ENCODE results near the gene BBS9. TPM values are rescaled to one million over a fixed set of nuclear protein-coding genes. Genes with fewer than 3 reads are reported as not detected.

Gene BBS9
- total and polyA plus RNA-seq, 2 donors: 7.3 to 72.8 TPM

DNA sequence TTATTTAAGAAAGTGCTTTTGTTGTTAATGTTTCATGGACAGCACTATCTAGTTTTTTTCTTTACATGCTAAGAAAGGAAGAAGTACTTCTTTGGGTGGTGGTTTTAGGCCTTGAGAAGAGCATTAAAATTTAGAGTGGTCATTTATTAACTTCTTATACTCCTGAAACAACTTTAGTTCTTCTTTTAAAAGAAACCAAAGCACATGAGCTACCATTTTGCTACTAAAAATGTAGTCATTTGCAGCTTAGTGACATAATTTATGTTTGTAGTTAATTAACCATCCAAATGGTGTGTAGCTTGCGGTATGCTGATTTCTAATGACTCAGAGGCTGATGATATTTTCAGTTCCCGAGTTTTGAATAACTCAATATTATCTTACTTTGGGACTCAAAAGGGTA is 207.5 kb downstream of the BBS9 start:
- no peak overlapping the region for H3K27ac ChIP-seq (ENCODE audit: low read depth)
- H3K36me3 ChIP-seq (ENCODE audit: insufficient read depth): no peaks in the 10 kb centered on the region
- no peak overlapping the region for H3K4me3 ChIP-seq (ENCODE audit: low read depth, low read length)
- WGBS: 95% methylated on average over 2 of the region's 2 CpGs
- no peak for DNase-seq (ENCODE audit: extremely low spot score)
- H3K4me1 ChIP-seq (ENCODE audit: insufficient read depth): no peaks in the 10 kb centered on the region

DNA sequence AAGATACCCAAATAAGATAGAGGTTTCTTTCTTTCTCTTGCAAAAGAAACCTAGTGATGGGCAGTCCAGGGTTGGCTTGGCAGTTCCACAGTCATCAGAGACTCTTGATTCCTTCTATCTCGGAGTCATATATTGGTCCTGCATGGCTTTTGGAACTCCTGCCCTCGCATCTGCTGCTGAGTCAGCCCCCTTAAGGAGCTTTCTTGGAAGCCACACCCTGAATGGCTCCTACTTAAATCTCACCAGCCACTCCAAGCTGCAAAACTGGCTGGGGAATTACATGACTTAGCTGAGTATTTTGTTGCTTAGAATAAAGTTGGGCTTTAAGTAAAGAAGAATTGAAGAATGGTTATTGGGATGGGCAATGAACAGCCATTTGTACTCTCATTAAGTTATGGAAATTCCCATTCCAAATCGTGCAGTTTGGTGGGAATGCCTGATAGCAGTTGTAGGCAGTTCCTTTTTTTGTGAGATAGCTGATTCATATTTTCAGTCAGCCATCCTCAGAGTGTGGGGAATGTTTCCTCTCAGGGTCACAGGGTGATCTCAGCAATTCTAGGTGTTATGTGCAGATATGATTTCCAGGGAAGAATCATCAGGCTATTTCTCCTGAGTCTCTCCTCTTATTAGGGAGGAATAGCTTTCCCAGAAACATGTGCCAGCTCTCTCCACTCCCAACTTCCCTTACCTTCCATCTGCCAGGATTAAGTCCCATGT is 209.9 kb downstream of the BBS9 start:
- no peak for DNase-seq (ENCODE audit: extremely low spot score)
- H3K27ac ChIP-seq (ENCODE audit: low read depth): no peak overlapping the region
- H3K4me1 ChIP-seq (ENCODE audit: insufficient read depth): no peaks in the 10 kb centered on the region
- H3K4me3 ChIP-seq (ENCODE audit: low read depth, low read length): no peak overlapping the region
- H3K36me3 ChIP-seq (ENCODE audit: insufficient read depth): no peaks in the 10 kb centered on the region
- WGBS: 84% methylated on average over 3 of the region's 3 CpGs

DNA sequence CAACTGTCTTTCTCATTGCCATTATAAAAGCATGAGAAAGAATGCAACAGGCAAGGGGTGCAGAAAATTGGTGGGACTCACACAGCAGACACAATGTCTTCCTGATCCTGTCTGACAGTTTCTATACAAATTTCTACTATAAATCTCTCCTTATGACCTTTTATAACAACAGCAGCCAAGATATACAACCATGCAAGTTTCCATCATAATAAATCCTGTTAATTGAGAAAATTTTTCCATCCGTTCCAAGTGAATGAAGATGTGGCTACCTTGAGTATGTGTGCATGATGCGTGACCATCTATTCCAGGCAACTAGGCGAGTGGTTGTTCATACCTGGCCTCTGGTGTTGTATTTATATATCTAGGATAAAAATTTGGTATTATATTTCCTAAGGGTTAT is 216.7 kb downstream of the BBS9 start:
- 94% methylated on average over 3 of the region's 3 CpGs for WGBS
- Histone ChIP-seq H3K27ac (ENCODE audit: low read depth) (no peak overlapping the region), H3K36me3 (ENCODE audit: insufficient read depth) (peaks cover 1% of the 10 kb centered on the region), H3K4me3 (ENCODE audit: low read depth, low read length) (no peak overlapping the region), H3K4me1 (ENCODE audit: insufficient read depth) (no peaks in the 10 kb centered on the region)
- DNase-seq (ENCODE audit: extremely low spot score): no peak

DNA sequence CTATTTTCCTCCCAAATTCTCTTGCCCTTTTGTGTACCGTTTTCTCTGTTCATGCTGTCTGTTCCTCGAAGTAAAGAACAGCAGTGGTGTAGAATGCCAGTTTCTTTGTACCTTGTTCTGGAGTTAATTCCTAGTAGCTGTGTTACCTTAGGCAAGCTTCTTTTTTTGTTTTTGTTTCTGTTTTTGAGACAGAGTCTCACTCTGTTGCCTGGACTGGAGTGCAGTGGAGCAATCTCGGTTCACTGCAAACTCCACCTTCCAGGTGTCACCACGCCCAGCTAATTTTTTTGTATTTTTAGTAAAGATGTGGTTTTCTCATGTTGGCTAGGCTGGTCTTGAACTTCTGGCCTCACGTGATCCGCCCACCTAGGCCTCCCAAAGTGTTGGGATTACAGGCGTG is 221.2 kb downstream of the BBS9 start:
- H3K4me1 ChIP-seq (ENCODE audit: insufficient read depth): no peaks in the 10 kb centered on the region
- no peak overlapping the region for H3K27ac ChIP-seq (ENCODE audit: low read depth)
- peaks cover 1% of the 10 kb centered on the region for H3K36me3 ChIP-seq (ENCODE audit: insufficient read depth)
- no peak overlapping the region for H3K4me3 ChIP-seq (ENCODE audit: low read depth, low read length)
- DNase-seq (ENCODE audit: extremely low spot score): no peak
- WGBS: 96% methylated on average over 7 of the region's 7 CpGs

DNA sequence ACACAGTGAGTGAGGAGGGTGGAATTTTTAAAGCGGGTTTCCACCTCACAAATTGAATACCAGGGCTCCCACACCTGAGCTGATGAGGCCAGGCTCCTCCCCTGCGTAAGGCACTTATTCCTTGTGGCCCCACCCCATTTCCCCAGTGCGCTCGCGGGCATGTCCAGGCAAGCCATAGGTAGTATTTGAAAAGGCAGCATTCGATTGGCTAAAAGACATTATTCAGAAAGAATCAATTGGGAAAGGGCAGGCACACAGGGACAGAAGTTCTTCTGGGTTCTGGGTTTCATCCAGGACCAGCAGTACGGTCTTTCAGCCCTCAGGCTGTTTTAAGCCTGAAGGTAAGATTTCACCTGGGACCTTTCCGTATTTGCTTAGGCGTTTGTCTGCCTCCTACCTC is 222.3 kb downstream of the BBS9 start:
- no peaks in the 10 kb centered on the region for H3K4me1 ChIP-seq (ENCODE audit: insufficient read depth)
- H3K27ac ChIP-seq (ENCODE audit: low read depth): no peak overlapping the region
- no peak for DNase-seq (ENCODE audit: extremely low spot score)
- H3K4me3 ChIP-seq (ENCODE audit: low read depth, low read length): no peak overlapping the region
- H3K36me3 ChIP-seq (ENCODE audit: insufficient read depth): peaks cover 1% of the 10 kb centered on the region
- WGBS: 98% methylated on average over 9 of the region's 9 CpGs

DNA sequence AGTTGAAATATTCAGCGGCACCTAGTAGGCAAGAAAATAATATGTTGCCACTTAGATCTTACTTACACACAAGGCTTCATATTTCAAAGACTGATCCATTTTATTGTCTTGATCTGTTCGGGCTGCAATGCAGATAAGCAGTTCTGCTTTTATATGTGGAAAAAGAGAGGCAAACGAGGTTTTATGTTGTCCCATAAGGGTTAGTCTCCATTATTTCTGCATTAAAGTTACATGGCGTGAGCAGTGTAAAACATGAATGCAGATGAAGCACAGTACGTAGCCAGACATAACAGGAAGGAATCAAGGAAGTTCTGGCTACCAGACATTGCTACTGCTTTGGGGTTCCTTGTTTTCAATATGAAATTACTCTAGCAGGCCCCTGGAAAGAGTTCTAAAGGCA is 224.8 kb downstream of the BBS9 start:
- 82% methylated on average over 5 of the region's 5 CpGs for WGBS
- H3K27ac ChIP-seq (ENCODE audit: low read depth): no peak overlapping the region
- peaks cover 1% of the 10 kb centered on the region for H3K36me3 ChIP-seq (ENCODE audit: insufficient read depth)
- H3K4me1 ChIP-seq (ENCODE audit: insufficient read depth): no peaks in the 10 kb centered on the region
- no peak for DNase-seq (ENCODE audit: extremely low spot score)
- H3K4me3 ChIP-seq (ENCODE audit: low read depth, low read length): no peak overlapping the region

DNA sequence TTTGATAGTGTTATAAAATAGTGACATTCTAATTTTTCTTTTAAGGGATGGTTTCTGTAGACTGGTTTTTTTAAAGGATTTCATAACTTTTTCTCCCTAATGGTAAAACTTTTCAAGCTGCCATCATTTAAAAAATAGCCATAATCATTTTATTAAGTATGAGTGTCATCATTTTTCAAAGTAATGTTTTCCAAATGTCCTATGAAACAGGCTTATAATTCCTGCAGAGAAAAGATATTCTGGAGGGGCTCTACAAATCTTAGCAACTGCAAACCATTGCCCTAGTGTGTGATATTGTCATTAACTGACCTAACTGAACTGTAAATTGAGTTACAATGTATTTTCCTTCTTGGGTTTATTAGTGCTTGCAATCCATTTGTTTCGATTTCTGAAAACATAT is 226.0 kb downstream of the BBS9 start:
- Histone ChIP-seq H3K4me3 (ENCODE audit: low read depth, low read length) (no peak overlapping the region), H3K4me1 (ENCODE audit: insufficient read depth) (no peaks in the 10 kb centered on the region), H3K36me3 (ENCODE audit: insufficient read depth) (peaks cover 1% of the 10 kb centered on the region), H3K27ac (ENCODE audit: low read depth) (no peak overlapping the region)
- DNase-seq (ENCODE audit: extremely low spot score): no peak
- WGBS: 100% methylated on average over 1 of the region's 1 CpG

DNA sequence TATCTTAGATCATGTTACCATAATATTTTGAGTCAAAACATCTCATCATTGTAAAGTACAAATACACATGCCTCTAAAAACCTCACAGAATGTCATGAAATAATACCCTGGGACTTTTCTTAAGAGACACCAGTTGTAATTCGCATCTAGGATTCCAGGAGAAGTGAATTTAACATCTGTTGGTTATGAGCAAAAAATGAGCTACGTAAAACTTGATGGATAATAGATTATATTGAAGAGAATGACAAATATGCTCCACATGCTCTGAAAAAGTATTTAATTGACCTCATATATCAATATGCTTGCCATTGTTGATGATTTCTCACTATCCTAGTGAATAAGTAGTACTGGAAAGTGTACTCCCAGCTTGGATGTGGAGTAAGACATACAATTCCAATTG is 227.0 kb downstream of the BBS9 start:
- Histone ChIP-seq H3K27ac (ENCODE audit: low read depth) (no peak overlapping the region), H3K4me1 (ENCODE audit: insufficient read depth) (no peaks in the 10 kb centered on the region), H3K36me3 (ENCODE audit: insufficient read depth) (no peaks in the 10 kb centered on the region), H3K4me3 (ENCODE audit: low read depth, low read length) (no peak overlapping the region)
- WGBS: 98% methylated on average over 2 of the region's 2 CpGs
- DNase-seq (ENCODE audit: extremely low spot score): no peak

DNA sequence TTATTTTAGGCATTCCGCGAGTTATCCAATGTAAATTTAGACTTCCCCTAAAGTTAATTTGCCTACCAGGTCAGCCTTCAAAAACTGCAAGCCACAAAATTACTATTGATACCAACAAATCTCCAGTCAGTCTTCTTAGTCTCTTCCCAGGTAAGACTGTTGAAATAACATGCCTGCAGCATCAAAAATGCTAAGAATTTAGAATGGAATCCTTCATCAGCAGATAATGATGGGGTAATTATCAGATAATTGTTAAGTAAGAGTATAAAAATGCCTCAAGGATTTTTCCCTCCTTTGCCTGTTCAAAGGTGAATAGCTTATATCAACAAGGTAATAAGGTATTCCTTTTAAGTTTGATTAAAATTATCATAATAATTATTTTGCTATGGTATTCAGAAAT is 228.5 kb downstream of the BBS9 start:
- H3K27ac ChIP-seq (ENCODE audit: low read depth): no peak overlapping the region
- H3K36me3 ChIP-seq (ENCODE audit: insufficient read depth): no peaks in the 10 kb centered on the region
- WGBS: 93% methylated on average over 2 of the region's 2 CpGs
- no peaks in the 10 kb centered on the region for H3K4me1 ChIP-seq (ENCODE audit: insufficient read depth)
- no peak overlapping the region for H3K4me3 ChIP-seq (ENCODE audit: low read depth, low read length)
- DNase-seq (ENCODE audit: extremely low spot score): no peak

DNA sequence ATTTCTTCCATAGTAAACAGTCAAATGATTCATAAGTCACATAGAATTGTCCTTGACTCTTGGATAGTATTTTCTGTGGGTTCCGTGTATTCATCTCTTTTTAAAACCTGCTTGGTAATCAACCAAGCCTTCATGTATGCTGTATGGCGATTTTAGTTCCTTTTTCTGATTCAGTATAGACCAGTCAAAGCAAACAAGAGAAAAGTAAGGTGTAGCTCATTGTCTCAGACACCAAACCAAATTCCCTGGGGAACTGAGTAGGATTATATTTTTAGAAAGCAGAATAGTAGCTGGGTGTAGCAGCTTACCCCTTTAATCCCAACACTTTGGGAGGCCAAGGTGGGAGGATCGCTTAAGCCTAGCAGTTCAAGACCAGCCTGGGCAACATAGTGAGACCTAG is 240.5 kb downstream of the BBS9 start:
- 97% methylated on average over 3 of the region's 3 CpGs for WGBS
- H3K4me1 ChIP-seq (ENCODE audit: insufficient read depth): no peaks in the 10 kb centered on the region
- no peak overlapping the region for H3K27ac ChIP-seq (ENCODE audit: low read depth)
- DNase-seq (ENCODE audit: extremely low spot score): no peak
- no peak overlapping the region for H3K4me3 ChIP-seq (ENCODE audit: low read depth, low read length)
- no peaks in the 10 kb centered on the region for H3K36me3 ChIP-seq (ENCODE audit: insufficient read depth)

DNA sequence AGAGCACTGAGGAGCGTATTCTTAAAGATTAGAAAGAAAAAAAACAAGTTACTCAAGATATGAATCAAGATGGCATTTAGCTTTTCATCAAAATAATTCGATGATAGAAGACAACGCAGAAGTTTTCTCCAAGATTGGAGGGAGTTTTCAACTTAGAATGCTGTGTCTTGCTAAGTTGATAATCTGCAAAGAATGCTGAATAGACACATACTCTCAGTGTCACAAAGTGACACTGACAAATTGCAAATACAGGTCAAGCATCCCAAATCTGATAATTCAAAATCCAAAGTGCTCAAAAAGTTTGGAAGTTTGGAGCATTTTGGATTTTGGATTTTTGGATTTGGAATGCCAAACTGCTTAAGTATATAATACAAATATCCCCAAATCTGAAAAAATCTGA is 243.8 kb downstream of the BBS9 start:
- 93% methylated on average over 3 of the region's 3 CpGs for WGBS
- Histone ChIP-seq H3K27ac (ENCODE audit: low read depth) (no peak overlapping the region), H3K4me3 (ENCODE audit: low read depth, low read length) (no peak overlapping the region), H3K36me3 (ENCODE audit: insufficient read depth) (no peaks in the 10 kb centered on the region), H3K4me1 (ENCODE audit: insufficient read depth) (no peaks in the 10 kb centered on the region)
- DNase-seq (ENCODE audit: extremely low spot score): no peak

DNA sequence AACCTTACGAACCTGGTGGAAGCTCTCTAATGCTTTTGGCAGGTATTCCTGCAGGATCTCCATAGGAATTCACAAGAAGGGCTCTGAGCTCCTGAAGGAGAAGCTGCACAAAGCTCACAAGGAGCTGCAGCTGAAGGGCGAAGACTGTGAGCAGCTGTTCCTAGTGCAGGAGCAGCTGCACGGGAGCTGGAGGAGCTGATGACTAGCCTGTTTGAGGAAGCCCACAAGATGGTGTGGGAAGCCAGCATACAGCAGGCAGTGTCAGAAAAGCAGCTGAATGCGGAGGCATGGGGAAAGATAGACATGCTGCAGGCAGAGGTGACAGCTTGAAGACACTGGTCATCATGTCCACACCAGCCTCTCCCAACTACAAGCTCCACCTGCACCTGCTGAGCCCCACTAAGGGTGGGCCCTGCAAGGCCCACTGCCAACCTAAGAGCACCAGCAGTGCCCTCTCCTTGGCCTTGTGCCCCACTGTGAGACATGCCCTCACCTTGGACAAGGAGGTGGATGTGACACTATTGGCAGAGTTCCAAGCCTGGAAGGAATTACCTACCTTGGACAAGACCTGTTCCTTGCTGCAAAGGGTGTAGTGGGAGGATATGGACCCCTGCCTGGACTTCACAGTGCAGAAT is 250.6 kb downstream of the BBS9 start:
- WGBS: 94% methylated on average over 4 of the region's 4 CpGs

DNA sequence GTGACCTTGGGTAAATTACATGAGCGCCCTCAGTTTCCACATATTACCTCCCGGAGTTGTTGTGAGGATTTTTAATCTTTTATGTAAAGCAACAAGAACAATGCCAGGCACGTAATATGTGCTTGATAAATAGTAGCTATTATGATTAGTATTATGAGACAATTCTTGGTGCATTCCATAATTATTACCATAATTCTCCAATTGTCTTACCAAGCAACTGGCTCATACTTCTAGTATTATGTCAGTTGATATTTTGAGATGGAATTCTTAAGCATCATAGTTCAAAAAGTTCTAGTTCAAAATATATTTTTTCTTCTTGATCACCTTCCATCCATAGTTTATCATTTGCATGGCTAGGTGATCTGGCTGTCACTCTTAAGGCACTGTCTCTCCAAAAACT is 259.0 kb downstream of the BBS9 start:
- WGBS: 92% methylated on average over 3 of the region's 3 CpGs

More for the DNA sequence above, 250.6 kb downstream of the BBS9 start:
- Histone ChIP-seq H3K4me3 (ENCODE audit: low read depth, low read length) (no peak overlapping the region), H3K36me3 (ENCODE audit: insufficient read depth) (no peaks in the 10 kb centered on the region), H3K27ac (ENCODE audit: low read depth) (no peak overlapping the region), H3K4me1 (ENCODE audit: insufficient read depth) (no peaks in the 10 kb centered on the region)
- no peak for DNase-seq (ENCODE audit: extremely low spot score)

DNA sequence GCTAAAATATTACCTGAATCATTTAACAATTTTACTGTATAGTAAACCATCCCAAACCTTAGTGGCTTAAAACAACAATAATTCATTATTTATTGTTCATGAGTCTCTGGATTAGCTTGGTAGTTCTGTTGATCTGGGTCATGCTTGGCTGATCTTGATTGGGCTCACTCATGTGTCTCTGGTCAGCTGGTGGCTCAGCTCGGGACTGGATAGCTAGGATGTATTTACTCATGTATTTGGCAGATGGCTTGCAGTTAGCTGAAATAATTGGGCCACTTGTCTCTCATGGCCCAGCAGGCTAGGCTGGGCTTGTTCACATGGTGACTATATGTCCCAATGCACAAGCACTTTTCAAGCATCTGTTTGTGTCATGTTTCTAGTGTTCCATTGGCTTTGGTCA is 262.8 kb downstream of the BBS9 start:
- no peak for DNase-seq (ENCODE audit: extremely low spot score)
- Histone ChIP-seq H3K4me3 (ENCODE audit: low read depth, low read length) (no peak overlapping the region), H3K4me1 (ENCODE audit: insufficient read depth) (no peaks in the 10 kb centered on the region), H3K27ac (ENCODE audit: low read depth) (no peak overlapping the region), H3K36me3 (ENCODE audit: insufficient read depth) (no peaks in the 10 kb centered on the region)
- WGBS: 78% methylated on average over 1 of the region's 1 CpG

More for the DNA sequence above, 259.0 kb downstream of the BBS9 start:
- Histone ChIP-seq H3K4me1 (ENCODE audit: insufficient read depth) (no peaks in the 10 kb centered on the region), H3K4me3 (ENCODE audit: low read depth, low read length) (no peak overlapping the region), H3K27ac (ENCODE audit: low read depth) (no peak overlapping the region), H3K36me3 (ENCODE audit: insufficient read depth) (no peaks in the 10 kb centered on the region)
- DNase-seq (ENCODE audit: extremely low spot score): no peak
